K562 (cell line): ENCODE measurements around the gene RHOBTB3. TPM values are rescaled to one million over a fixed set of nuclear protein-coding genes. Genes with fewer than 3 reads are reported as not detected.

ENCODE experiments used
- ATAC-seq: fragments of 200-7000 bp; cut with Tn5 transposase; 3 replicates; pipeline ENCODE4 v1.9.1; 2020; ENCODE audit warnings: moderate library complexity
- BruUV-seq: library from RNA; stranded (reverse); fragments of 400-500 nt; replicated peaks from 2 replicates; lab custom pipeline; 2021; lab: Mats Ljungman, UMichigan
- CTCF ChIA-PET: fragments of 300-600 bp; formaldehyde crosslinking; extraction: SDS; loops from one replicate; lab custom pipeline; 2021; ENCODE audit warnings: low intra/inter-chr PET ratio; lab: Yijun Ruan, JAX
- POLR2A ChIA-PET: fragments of 300-600, 350-650 bp; sonication (Branson Sonifier 250); formaldehyde crosslinking; extraction: SDS; loops from one replicate; lab custom pipeline; 2021; ENCODE audit warnings: antibody characterized with exemption, inconsistent platforms; lab: Yijun Ruan, JAX
- DNase-seq, 4 experiments: peaks; one replicate each; pipeline versions ENCODE4 v3.0.0 to v3.0.0-alpha.2; 2011 to 2018; ENCODE audit warnings: low spot score in 3 of 4, mixed read lengths in 3 of 4; ENCODE audit errors: extremely low read depth in 1 of 4
- FAIRE-seq: peaks from 2 replicates; lab custom pipeline; 2011; peaks lifted over from hg19 to GRCh38; lab: Jason Lieb, UNC
- H2AFZ ChIP-seq: 2 replicates; pipeline ENCODE4 v1.6.0; 2011; ENCODE audit warnings: low read depth, low read length, control low read depth, inconsistent platforms
- H3K27ac ChIP-seq: fragments of 200-600 bp; 3 replicates; pipeline ENCODE4 v1.8.0; 2011; ENCODE audit warnings: low read depth, mild to moderate bottlenecking, control low read depth, inconsistent platforms, low read length, moderate library complexity, mixed read lengths; ENCODE audit errors: extremely low read depth
- H3K27me3 ChIP-seq, 2 experiments: fragments of 300-600 bp in 1 of 2; 2 replicates in 1 of 2; 3 replicates in 1 of 2; pipeline versions ENCODE4 v1.6.0 to v1.8.0; 2011; ENCODE audit warnings: inconsistent platforms in 2 of 2, low read length in 2 of 2, mild to moderate bottlenecking in 1 of 2, mixed read lengths in 1 of 2, moderate library complexity in 1 of 2; ENCODE audit not compliant: control insufficient read depth in 2 of 2, insufficient read depth in 2 of 2
- H3K36me3 ChIP-seq: fragments of 300-600 bp; 3 replicates; pipeline ENCODE4 v1.8.0; 2011; ENCODE audit warnings: mild to moderate bottlenecking, low read length, inconsistent platforms; ENCODE audit not compliant: control insufficient read depth, insufficient read depth
- H3K4me1 ChIP-seq, 2 experiments: fragments of 200-600 bp in 1 of 2; replicated peaks in 1 of 2; 2 replicates in 1 of 2; 3 replicates in 1 of 2; pipeline versions ENCODE4 v1.5.1 to v1.8.0; 2011; ENCODE audit warnings: inconsistent platforms in 2 of 2, low read length in 2 of 2, mild to moderate bottlenecking in 1 of 2, mixed read lengths in 1 of 2, moderate library complexity in 1 of 2; ENCODE audit not compliant: control insufficient read depth in 2 of 2, insufficient read depth in 2 of 2
- H3K4me2 ChIP-seq: 2 replicates; pipeline ENCODE4 v1.6.1; 2011; ENCODE audit warnings: low read length, control low read depth, inconsistent platforms, mixed read lengths; ENCODE audit not compliant: insufficient read depth
- H3K4me3 ChIP-seq: fragments of 200-600 bp; sonication (generic), shearing (Covaris generic); 2 replicates; pipeline ENCODE4 v1.5.1; 2016; ENCODE audit warnings: control low read depth, inconsistent platforms
- H3K79me2 ChIP-seq: fragments of 200-600 bp; 3 replicates; pipeline ENCODE4 v1.8.0; 2011; ENCODE audit warnings: low read length, inconsistent platforms; ENCODE audit not compliant: control insufficient read depth, insufficient read depth
- H3K9ac ChIP-seq, 2 experiments: 2 replicates each; pipeline versions ENCODE4 v1.6.0 to v1.6.1; 2011; ENCODE audit warnings: low read depth in 2 of 2, low read length in 2 of 2, control low read depth in 1 of 2, inconsistent platforms in 1 of 2, mild to moderate bottlenecking in 1 of 2, mixed read lengths in 1 of 2; ENCODE audit not compliant: insufficient read depth in 1 of 2
- H3K9me1 ChIP-seq: one replicate; pipeline ENCODE4 v1.6.0; 2011; ENCODE audit warnings: inconsistent platforms, mild to moderate bottlenecking, low read length, moderate library complexity; ENCODE audit not compliant: control insufficient read depth, insufficient read depth
- H3K9me3 ChIP-seq: replicated peaks from 2 replicates; pipeline ENCODE4 v1.5.1; 2011; ENCODE audit warnings: low read depth, low read length, inconsistent platforms; ENCODE audit not compliant: control insufficient read depth, insufficient read depth
- H4K20me1 ChIP-seq: replicated peaks from 2 replicates; pipeline ENCODE4 v1.6.1; 2011; ENCODE audit warnings: low read length, inconsistent platforms, mixed read lengths; ENCODE audit not compliant: control insufficient read depth, insufficient read depth
- CEBPG ChIP-seq, 3 experiments: fragments of 200-800 bp in 1 of 3; sonication (Bioruptor generic) in 1 of 3; sonication (generic) in 1 of 3; formaldehyde crosslinking in 1 of 3; IDR thresholded peaks in 2 of 3; conservative IDR thresholded peaks in 1 of 3; 2 replicates each; pipeline versions ENCODE4 v1.6.1 to v1.8.0; 2016 to 2022; ENCODE audit warnings: missing compliant biosample characterization in 2 of 3, missing genetic modification characterization in 2 of 3, mild to moderate bottlenecking in 1 of 3, missing genetic modification reagents in 1 of 3
- ESRRA ChIP-seq: fragments of 450-650 bp; IDR thresholded peaks from 2 replicates; pipeline ENCODE4 v1.6.1; 2014; ENCODE audit warnings: low read depth, mild to moderate bottlenecking, moderate library complexity, borderline replicate concordance
- KHSRP ChIP-seq: fragments of 450-650 bp; IDR thresholded peaks from 2 replicates; pipeline ENCODE4 v1.6.1; 2017
- ZNF79 ChIP-seq: fragments of 250-450 bp; sonication (Bioruptor Pico); IDR thresholded peaks from 2 replicates; pipeline ENCODE4 v1.4.0; 2020; ENCODE audit warnings: low read depth, mild to moderate bottlenecking, moderate library complexity
- WGBS: fragments of 100-300 bp; shearing (Covaris generic); methylation state at CpG from one replicate; pipeline ENCODE4 v1.1.6; 2016; ENCODE audit warnings: low coverage, mixed read lengths; ENCODE audit not compliant: insufficient coverage; ENCODE audit errors: missing lambda C conversion rate; 5-methylcytosine and 5-hydroxymethylcytosine counted together
- in situ Hi-C: fragments of 300-500 bp; cut with MboI; formaldehyde crosslinking; loops from 4 replicates; pipeline ENCODE4 v1.15.0; 2018; ENCODE audit warnings: inconsistent platforms, mixed read lengths
- intact Hi-C: fragments of 100-400 bp; cut with micrococcal nuclease; formaldehyde crosslinking; loops from 2 replicates; pipeline ENCODE4 v1.14.2; 2022
- polyA plus RNA-seq, 8 experiments: library from polyadenylated mRNA; depleted of rRNA in 4 of 8; stranded (reverse) in 5 of 8; unstranded in 3 of 8; fragments of >200 nt; fragmentation: Nextera tagmentation in 2 of 8; fragmentation: Illumina TruSeq in 1 of 8; extraction: Ambion mirVana in 2 of 8; extraction: Trizol in 1 of 8; gene quantifications; 2 replicates each; pipeline versions ENCODE4 v1.2.1 to v1.2.3, GENCODE V29; 2011 to 2014; ENCODE audit warnings: inconsistent platforms in 1 of 8, missing spikeins in 1 of 8
- total RNA-seq, 7 experiments: library from RNA; depleted of rRNA in 6 of 7; stranded (reverse); fragments of >200 nt in 6 of 7; fragmentation: Illumina TruSeq in 2 of 7; extraction: Trizol in 2 of 7; gene quantifications; 2 replicates each; pipeline versions ENCODE4 v1.2.1 to v1.2.3, GENCODE V29; 2011 to 2021; ENCODE audit warnings: low replicate concordance in 1 of 7
- TF ChIP-seq, protein P1 (sequence below): fragments of 200-600 bp; sonication (generic); IDR thresholded peaks from one replicate; pipeline ENCODE4 v1.6.1; 2012; ENCODE audit warnings: mild to moderate bottlenecking, low read depth, low read length, inconsistent platforms
- TF ChIP-seq, protein P2 (sequence below): fragments of 250-450 bp; sonication (Bioruptor Pico); IDR thresholded peaks from 2 replicates; pipeline ENCODE4 v1.5.0; 2021

The RHOBTB3 gene
- total and polyA plus RNA-seq, 9 of the 15 experiments (the other 6 are each of a cell fraction or from before 2014, with no cell fraction given): 39.7 to 143 (median 115) TPM

DNA sequence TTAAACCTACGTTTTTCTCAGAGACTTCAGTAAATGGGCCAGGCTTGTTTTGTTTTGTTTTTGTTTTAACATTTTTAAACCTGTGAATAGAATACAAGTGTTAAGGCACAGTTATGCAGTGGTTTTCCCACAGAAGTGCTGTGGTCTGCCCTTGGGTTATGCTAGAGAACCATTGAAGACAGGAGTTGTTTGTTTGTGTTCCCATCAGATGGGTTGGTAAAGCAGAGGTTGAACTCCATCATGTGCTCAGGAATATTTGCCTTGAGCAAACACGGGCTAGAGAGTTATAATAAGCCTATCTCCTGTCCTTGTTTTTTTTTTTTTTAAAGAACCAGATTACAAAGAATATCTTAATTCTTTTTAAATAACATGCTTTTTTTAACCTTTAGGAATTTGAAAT lies 28.5 kb downstream of the RHOBTB3 start (continued):
- TF ChIP-seq ZNF79 (CRISPR knock-in tag): no peak

DNA sequence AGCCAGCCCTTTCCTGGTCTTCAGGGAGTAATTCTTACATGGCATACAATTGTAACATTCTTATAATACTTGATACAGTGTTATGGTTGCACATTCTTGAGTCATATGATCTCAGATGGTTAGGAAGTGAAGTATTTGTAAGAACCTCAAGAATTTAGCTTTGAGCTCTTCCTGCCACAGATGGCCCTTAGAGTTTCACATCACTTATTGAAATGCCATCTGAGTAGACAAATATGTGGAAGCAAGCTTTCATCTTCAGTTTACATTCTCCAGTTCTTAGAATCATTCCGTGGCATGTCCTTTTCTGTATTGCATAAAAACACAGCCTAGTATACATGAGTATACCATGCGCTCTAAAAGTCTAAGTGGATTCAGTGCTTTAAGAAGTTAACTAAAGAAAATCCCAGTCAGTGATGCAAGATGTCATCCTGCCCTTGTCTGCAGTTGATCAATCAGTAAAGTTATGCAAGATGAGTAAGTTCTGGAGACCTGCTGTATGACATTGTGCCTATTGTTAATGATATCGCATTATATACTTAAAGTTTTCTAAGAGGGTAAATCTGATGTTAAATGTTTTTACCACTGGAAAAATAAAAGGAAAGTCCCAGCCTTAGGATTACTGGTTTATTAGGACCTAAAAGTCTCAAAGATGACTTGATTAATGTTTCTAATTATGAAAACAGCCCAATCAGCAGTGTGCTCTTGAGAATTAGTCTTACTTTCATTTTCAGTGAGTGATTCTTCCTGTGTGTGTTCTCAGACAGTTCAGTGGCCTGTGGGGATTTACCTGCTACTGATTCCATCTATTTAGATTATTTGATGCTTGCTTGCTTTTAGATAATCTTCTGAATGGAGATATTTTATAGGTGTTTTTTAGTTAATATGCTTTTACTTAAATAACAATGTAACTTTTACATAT lies 29.4 kb downstream of the RHOBTB3 start:
- Histone ChIP-seq H3K36me3 (peaks cover 98% of the 10 kb centered on the region), H3K4me3 (no peak overlapping the region), H3K9me1 (no peaks in the 10 kb centered on the region), H3K79me2 (peaks cover 11% of the 10 kb centered on the region; the same call in 2 of the 3 replicates), H3K9ac (no peak overlapping the region), H3K27ac (no peak overlapping the region), H3K4me2 (no peak overlapping the region), H4K20me1 (no peaks in the 10 kb centered on the region), H2AFZ (no peak overlapping the region), H3K9me3 (no peaks in the 10 kb centered on the region), H3K4me1 (no peaks in the 10 kb centered on the region), H3K27me3 (no peaks in the 10 kb centered on the region)
- ATAC-seq (no peak), FAIRE-seq (no peak), DNase-seq (no peak)
- ChIA-PET CTCF (interaction anchor here (0.6 kb wide), 1 partner anchor 21 kb away, joined by 3 read pairs; no protein-coding TSS in a partner anchor), POLR2A (interaction anchor here (3.3 kb wide), 1 partner anchor 10 kb away, joined by 26 read pairs; no protein-coding TSS in a partner anchor)
- no TSS peak for BruUV-seq
- WGBS: 93% methylated on average over 3 of the region's 3 CpGs
- in situ Hi-C loops (loop anchor here (10.0 kb wide), 1 partner anchor 216 kb away; no protein-coding TSS in a partner anchor), intact Hi-C loops (no loop called here)
- TF ChIP-seq, protein P1, sequence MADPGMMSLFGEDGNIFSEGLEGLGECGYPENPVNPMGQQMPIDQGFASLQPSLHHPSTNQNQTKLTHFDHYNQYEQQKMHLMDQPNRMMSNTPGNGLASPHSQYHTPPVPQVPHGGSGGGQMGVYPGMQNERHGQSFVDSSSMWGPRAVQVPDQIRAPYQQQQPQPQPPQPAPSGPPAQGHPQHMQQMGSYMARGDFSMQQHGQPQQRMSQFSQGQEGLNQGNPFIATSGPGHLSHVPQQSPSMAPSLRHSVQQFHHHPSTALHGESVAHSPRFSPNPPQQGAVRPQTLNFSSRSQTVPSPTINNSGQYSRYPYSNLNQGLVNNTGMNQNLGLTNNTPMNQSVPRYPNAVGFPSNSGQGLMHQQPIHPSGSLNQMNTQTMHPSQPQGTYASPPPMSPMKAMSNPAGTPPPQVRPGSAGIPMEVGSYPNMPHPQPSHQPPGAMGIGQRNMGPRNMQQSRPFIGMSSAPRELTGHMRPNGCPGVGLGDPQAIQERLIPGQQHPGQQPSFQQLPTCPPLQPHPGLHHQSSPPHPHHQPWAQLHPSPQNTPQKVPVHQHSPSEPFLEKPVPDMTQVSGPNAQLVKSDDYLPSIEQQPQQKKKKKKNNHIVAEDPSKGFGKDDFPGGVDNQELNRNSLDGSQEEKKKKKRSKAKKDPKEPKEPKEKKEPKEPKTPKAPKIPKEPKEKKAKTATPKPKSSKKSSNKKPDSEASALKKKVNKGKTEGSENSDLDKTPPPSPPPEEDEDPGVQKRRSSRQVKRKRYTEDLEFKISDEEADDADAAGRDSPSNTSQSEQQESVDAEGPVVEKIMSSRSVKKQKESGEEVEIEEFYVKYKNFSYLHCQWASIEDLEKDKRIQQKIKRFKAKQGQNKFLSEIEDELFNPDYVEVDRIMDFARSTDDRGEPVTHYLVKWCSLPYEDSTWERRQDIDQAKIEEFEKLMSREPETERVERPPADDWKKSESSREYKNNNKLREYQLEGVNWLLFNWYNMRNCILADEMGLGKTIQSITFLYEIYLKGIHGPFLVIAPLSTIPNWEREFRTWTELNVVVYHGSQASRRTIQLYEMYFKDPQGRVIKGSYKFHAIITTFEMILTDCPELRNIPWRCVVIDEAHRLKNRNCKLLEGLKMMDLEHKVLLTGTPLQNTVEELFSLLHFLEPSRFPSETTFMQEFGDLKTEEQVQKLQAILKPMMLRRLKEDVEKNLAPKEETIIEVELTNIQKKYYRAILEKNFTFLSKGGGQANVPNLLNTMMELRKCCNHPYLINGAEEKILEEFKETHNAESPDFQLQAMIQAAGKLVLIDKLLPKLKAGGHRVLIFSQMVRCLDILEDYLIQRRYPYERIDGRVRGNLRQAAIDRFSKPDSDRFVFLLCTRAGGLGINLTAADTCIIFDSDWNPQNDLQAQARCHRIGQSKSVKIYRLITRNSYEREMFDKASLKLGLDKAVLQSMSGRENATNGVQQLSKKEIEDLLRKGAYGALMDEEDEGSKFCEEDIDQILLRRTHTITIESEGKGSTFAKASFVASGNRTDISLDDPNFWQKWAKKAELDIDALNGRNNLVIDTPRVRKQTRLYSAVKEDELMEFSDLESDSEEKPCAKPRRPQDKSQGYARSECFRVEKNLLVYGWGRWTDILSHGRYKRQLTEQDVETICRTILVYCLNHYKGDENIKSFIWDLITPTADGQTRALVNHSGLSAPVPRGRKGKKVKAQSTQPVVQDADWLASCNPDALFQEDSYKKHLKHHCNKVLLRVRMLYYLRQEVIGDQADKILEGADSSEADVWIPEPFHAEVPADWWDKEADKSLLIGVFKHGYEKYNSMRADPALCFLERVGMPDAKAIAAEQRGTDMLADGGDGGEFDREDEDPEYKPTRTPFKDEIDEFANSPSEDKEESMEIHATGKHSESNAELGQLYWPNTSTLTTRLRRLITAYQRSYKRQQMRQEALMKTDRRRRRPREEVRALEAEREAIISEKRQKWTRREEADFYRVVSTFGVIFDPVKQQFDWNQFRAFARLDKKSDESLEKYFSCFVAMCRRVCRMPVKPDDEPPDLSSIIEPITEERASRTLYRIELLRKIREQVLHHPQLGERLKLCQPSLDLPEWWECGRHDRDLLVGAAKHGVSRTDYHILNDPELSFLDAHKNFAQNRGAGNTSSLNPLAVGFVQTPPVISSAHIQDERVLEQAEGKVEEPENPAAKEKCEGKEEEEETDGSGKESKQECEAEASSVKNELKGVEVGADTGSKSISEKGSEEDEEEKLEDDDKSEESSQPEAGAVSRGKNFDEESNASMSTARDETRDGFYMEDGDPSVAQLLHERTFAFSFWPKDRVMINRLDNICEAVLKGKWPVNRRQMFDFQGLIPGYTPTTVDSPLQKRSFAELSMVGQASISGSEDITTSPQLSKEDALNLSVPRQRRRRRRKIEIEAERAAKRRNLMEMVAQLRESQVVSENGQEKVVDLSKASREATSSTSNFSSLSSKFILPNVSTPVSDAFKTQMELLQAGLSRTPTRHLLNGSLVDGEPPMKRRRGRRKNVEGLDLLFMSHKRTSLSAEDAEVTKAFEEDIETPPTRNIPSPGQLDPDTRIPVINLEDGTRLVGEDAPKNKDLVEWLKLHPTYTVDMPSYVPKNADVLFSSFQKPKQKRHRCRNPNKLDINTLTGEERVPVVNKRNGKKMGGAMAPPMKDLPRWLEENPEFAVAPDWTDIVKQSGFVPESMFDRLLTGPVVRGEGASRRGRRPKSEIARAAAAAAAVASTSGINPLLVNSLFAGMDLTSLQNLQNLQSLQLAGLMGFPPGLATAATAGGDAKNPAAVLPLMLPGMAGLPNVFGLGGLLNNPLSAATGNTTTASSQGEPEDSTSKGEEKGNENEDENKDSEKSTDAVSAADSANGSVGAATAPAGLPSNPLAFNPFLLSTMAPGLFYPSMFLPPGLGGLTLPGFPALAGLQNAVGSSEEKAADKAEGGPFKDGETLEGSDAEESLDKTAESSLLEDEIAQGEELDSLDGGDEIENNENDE: no peak
- TF ChIP-seq KHSRP (0 out of 2 replicates have a peak, but pooled peaks have one; percentile 13), ESRRA (no peak), CEBPG (CRISPR knock-in tag; IDR thresholded peaks at IDR 0.05) (no peak), CEBPG (tag; conservative IDR thresholded peaks at IDR 0.05 in 1 of 2, IDR thresholded peaks at IDR 0.05 in 1 of 2) (peak in 1 of 2 experiments; percentile 35; a peak in 2 of 4 replicates)
- TF ChIP-seq, protein P2, sequence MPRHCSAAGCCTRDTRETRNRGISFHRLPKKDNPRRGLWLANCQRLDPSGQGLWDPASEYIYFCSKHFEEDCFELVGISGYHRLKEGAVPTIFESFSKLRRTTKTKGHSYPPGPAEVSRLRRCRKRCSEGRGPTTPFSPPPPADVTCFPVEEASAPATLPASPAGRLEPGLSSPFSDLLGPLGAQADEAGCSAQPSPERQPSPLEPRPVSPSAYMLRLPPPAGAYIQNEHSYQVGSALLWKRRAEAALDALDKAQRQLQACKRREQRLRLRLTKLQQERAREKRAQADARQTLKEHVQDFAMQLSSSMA (CRISPR knock-in tag): no peak
